IMR-90 (cell line): ENCODE data around the gene ZBTB14. TPM values are rescaled to one million over a fixed set of nuclear protein-coding genes. Genes with fewer than 3 reads are reported as not detected.

Experiments
- ATAC-seq: fragments of 200-7000 bp; cut with Tn5 transposase; 2 replicates; pipeline ENCODE4 v1.9.1; 2020; ENCODE audit warnings: low read depth, mild to moderate bottlenecking, moderate library complexity
- BruUV-seq: library from RNA; stranded (reverse); fragments of 400-500 nt; replicated peaks from 2 replicates; lab custom pipeline; 2021; lab: Mats Ljungman, UMichigan
- CTCF ChIA-PET: fragments of 300-600 bp; formaldehyde crosslinking; extraction: SDS; loops from one replicate; lab custom pipeline; 2021; ENCODE audit warnings: antibody characterized with exemption; lab: Yijun Ruan, JAX
- POLR2A ChIA-PET: fragments of 300-600 bp; sonication (Branson Sonifier 250); formaldehyde crosslinking; loops from one replicate; lab custom pipeline; 2022; ENCODE audit warnings: antibody characterized with exemption; ENCODE audit not compliant: unreplicated experiment; lab: Charles Lee
- DNase-seq: peaks from one replicate; pipeline ENCODE4 v3.0.0; 2013
- H2AFZ ChIP-seq: replicated peaks from 2 replicates; pipeline ENCODE3; 2013; ENCODE audit warnings: low read length, mild to moderate bottlenecking; ENCODE audit not compliant: poor library complexity
- H2AK5ac ChIP-seq: 2 replicates; pipeline ENCODE4 v1.6.1; 2013; ENCODE audit warnings: low read depth, low read length, inconsistent platforms
- H2AK9ac ChIP-seq: replicated peaks from 2 replicates; pipeline ENCODE3; 2013; ENCODE audit warnings: mild to moderate bottlenecking, low read depth, low read length, moderate library complexity; ENCODE audit not compliant: poor library complexity
- H2BK120ac ChIP-seq: 2 replicates; pipeline ENCODE4 v1.6.1; 2013; ENCODE audit warnings: low read depth, low read length, inconsistent platforms
- H2BK15ac ChIP-seq: 3 replicates; pipeline ENCODE4 v1.6.1; 2013; ENCODE audit warnings: low read depth, low read length, inconsistent platforms
- H2BK20ac ChIP-seq: 2 replicates; pipeline ENCODE4 v1.6.1; 2013; ENCODE audit warnings: low read depth, mild to moderate bottlenecking, inconsistent platforms, low read length, moderate library complexity
- H2BK5ac ChIP-seq: 2 replicates; pipeline ENCODE4 v1.6.1; 2013; ENCODE audit warnings: mild to moderate bottlenecking, low read depth, low read length, inconsistent platforms; ENCODE audit not compliant: poor library complexity, severe bottlenecking
- H3K14ac ChIP-seq: replicated peaks from 2 replicates; pipeline ENCODE4 v1.6.1; 2013; ENCODE audit warnings: low read depth, low read length, inconsistent platforms
- H3K18ac ChIP-seq: 2 replicates; pipeline ENCODE4 v1.6.1; 2013; ENCODE audit warnings: low read depth, low read length, control low read depth
- H3K23ac ChIP-seq: 2 replicates; pipeline ENCODE4 v1.6.1; 2013; ENCODE audit warnings: low read depth, low read length, inconsistent platforms
- H3K27ac ChIP-seq: 2 replicates; pipeline ENCODE4 v1.5.1; 2013; ENCODE audit warnings: mild to moderate bottlenecking, control low read depth, low read length; ENCODE audit not compliant: insufficient read depth
- H3K27me3 ChIP-seq: 2 replicates; pipeline ENCODE4 v1.6.1; 2013; ENCODE audit warnings: low read length; ENCODE audit not compliant: control insufficient read depth, insufficient read depth
- H3K36me3 ChIP-seq: 2 replicates; pipeline ENCODE4 v1.6.1; 2013; ENCODE audit warnings: low read length, mixed read lengths; ENCODE audit not compliant: control insufficient read depth, insufficient read depth
- H3K4ac ChIP-seq: 2 replicates; pipeline ENCODE4 v1.6.1; 2013; ENCODE audit warnings: low read depth, low read length, inconsistent platforms
- H3K4me1 ChIP-seq: 2 replicates; pipeline ENCODE4 v1.6.1; 2013; ENCODE audit warnings: low read length, mixed read lengths; ENCODE audit not compliant: control insufficient read depth, insufficient read depth
- H3K4me2 ChIP-seq: 2 replicates; pipeline ENCODE4 v1.6.1; 2013; ENCODE audit warnings: low read depth, mild to moderate bottlenecking, control low read depth, low read length, moderate library complexity
- H3K4me3 ChIP-seq: 2 replicates; pipeline ENCODE4 v1.5.1; 2013; ENCODE audit warnings: low read depth, mild to moderate bottlenecking, control low read depth, low read length, moderate library complexity; ENCODE audit not compliant: insufficient read depth
- H3K56ac ChIP-seq: 2 replicates; pipeline ENCODE4 v1.6.1; 2013; ENCODE audit warnings: low read length, inconsistent platforms; ENCODE audit not compliant: insufficient read depth; ENCODE audit errors: extremely low read depth
- H3K79me1 ChIP-seq, 2 experiments: 2 replicates each; pipeline ENCODE4 v1.6.1; 2013; ENCODE audit warnings: low read length in 2 of 2, inconsistent platforms in 1 of 2, low read depth in 1 of 2
- H3K9ac ChIP-seq: 2 replicates; pipeline ENCODE4 v1.6.1; 2013; ENCODE audit warnings: low read depth, low read length, control low read depth
- H3K9me1 ChIP-seq: 2 replicates; pipeline ENCODE4 v1.6.1; 2013; ENCODE audit warnings: low read length, inconsistent platforms; ENCODE audit not compliant: insufficient read depth
- H3K9me3 ChIP-seq: 2 replicates; pipeline ENCODE4 v1.6.1; 2013; ENCODE audit warnings: low read length; ENCODE audit not compliant: control insufficient read depth, insufficient read depth
- H4K20me1 ChIP-seq: 2 replicates; pipeline ENCODE4 v1.6.1; 2013; ENCODE audit warnings: low read length, inconsistent platforms; ENCODE audit not compliant: insufficient read depth
- H4K5ac ChIP-seq: 2 replicates; pipeline ENCODE4 v1.6.1; 2013; ENCODE audit warnings: mild to moderate bottlenecking, low read depth, low read length, control low read depth
- H4K8ac ChIP-seq, 2 experiments: 2 replicates each; pipeline ENCODE4 v1.6.1; 2013; ENCODE audit warnings: low read depth in 2 of 2, low read length in 2 of 2, control low read depth in 1 of 2, inconsistent platforms in 1 of 2
- H4K91ac ChIP-seq: 2 replicates; pipeline ENCODE4 v1.6.1; 2013; ENCODE audit warnings: low read depth, low read length, inconsistent platforms; ENCODE audit not compliant: insufficient read depth
- BHLHE40 ChIP-seq: fragments of 150-350 bp; IDR thresholded peaks from 2 replicates; pipeline ENCODE4 v1.6.1; 2016; ENCODE audit warnings: mild to moderate bottlenecking, low read depth, low read length
- CHD1 ChIP-seq: IDR thresholded peaks from 2 replicates; pipeline ENCODE4 v1.6.1; 2012; ENCODE audit warnings: low read depth, low read length, improper control_type of control experiment
- CTCF ChIP-seq: conservative IDR thresholded peaks from 2 replicates; pipeline ENCODE4 v1.5.1; 2012; ENCODE audit warnings: mild to moderate bottlenecking, low read depth, low read length, improper control_type of control experiment
- ELK1 ChIP-seq: fragments of 150-350 bp; IDR thresholded peaks from 2 replicates; pipeline ENCODE4 v1.6.1; 2016; ENCODE audit warnings: low read depth, mild to moderate bottlenecking, low read length, moderate library complexity, borderline replicate concordance
- FOS ChIP-seq: fragments of 150-350 bp; IDR thresholded peaks from 2 replicates; pipeline ENCODE4 v1.6.1; 2016; ENCODE audit warnings: low read depth, low read length
- MAFK ChIP-seq: IDR thresholded peaks from 2 replicates; pipeline ENCODE4 v1.6.1; 2012; ENCODE audit warnings: low read depth, low read length, improper control_type of control experiment
- MAZ ChIP-seq: IDR thresholded peaks from 2 replicates; pipeline ENCODE4 v1.6.1; 2012; ENCODE audit warnings: low read depth, mild to moderate bottlenecking, low read length, improper control_type of control experiment, moderate library complexity, borderline replicate concordance
- MXI1 ChIP-seq: IDR thresholded peaks from 2 replicates; pipeline ENCODE4 v1.6.1; 2012; ENCODE audit warnings: low read depth, mild to moderate bottlenecking, low read length, moderate library complexity, borderline replicate concordance
- NFE2L2 ChIP-seq: fragments of 150-350 bp; IDR thresholded peaks from 2 replicates; pipeline ENCODE4 v1.6.1; 2016; ENCODE audit warnings: low read depth, mild to moderate bottlenecking, low read length
- POLR2A ChIP-seq: IDR thresholded peaks from 2 replicates; pipeline ENCODE4 v1.6.1; 2012; ENCODE audit warnings: mild to moderate bottlenecking, low read depth, low read length
- RAD21 ChIP-seq: IDR thresholded peaks from 2 replicates; pipeline ENCODE4 v1.6.1; 2012; ENCODE audit warnings: low read length, improper control_type of control experiment
- RCOR1 ChIP-seq: IDR thresholded peaks from 2 replicates; pipeline ENCODE4 v1.6.1; 2012; ENCODE audit warnings: mild to moderate bottlenecking, low read length, improper control_type of control experiment; ENCODE audit not compliant: insufficient replicate concordance
- RFX5 ChIP-seq: IDR thresholded peaks from 2 replicates; pipeline ENCODE4 v1.8.0; 2012; ENCODE audit warnings: low read depth, mild to moderate bottlenecking, low read length, moderate library complexity
- SMC3 ChIP-seq: fragments of 150-350 bp; IDR thresholded peaks from 2 replicates; pipeline ENCODE4 v1.6.1; 2016; ENCODE audit warnings: low read depth, mild to moderate bottlenecking, antibody characterized with exemption, low read length, moderate library complexity
- USF2 ChIP-seq: fragments of 150-350 bp; IDR thresholded peaks from 2 replicates; pipeline ENCODE4 v1.6.1; 2017; ENCODE audit warnings: mild to moderate bottlenecking, antibody characterized with exemption, low read length, low read depth
- dilution Hi-C: fragments of 300-500 bp; cut with HindIII; formaldehyde crosslinking; loops from one replicate; pipeline ENCODE4 v1.14.3; 2018; ENCODE audit warnings: low sequenced_read_pairs; ENCODE audit not compliant: unreplicated experiment
- in situ Hi-C: fragments of 300-500 bp; cut with MboI; formaldehyde crosslinking; loops from 3 replicates; pipeline ENCODE4 v1.14.3; 2019; ENCODE audit warnings: low sequenced_read_pairs, inconsistent platforms, mixed read lengths
- intact Hi-C: fragments of 100-400 bp; cut with micrococcal nuclease; formaldehyde crosslinking; loops from 2 replicates; pipeline ENCODE4 v1.10.0; 2022
- polyA plus RNA-seq, 3 experiments: library from polyadenylated mRNA; depleted of rRNA; stranded (reverse); fragments of >200 nt; gene quantifications; 2 replicates each; pipeline ENCODE4 v1.2.3, GENCODE V29; 2012; ENCODE audit warnings: low replicate concordance in 1 of 3
- total RNA-seq: library from RNA; depleted of rRNA; stranded (reverse); fragments of >200 nt; gene quantifications from 2 replicates; pipeline ENCODE4 v1.2.3, GENCODE V29; 2012

Gene ZBTB14
- total and polyA plus RNA-seq, 2 of the 4 experiments (the other 2 are of a cell fraction), result 5.8 to 9.1 TPM

- Histone ChIP-seq H4K20me1 (no peaks in the 10 kb centered on the region), H2BK15ac (no peak overlapping the region), H3K9me3 (no peaks in the 10 kb centered on the region), H2AK5ac (no peak overlapping the region), H3K4ac (no peak overlapping the region), H3K4me3 (no peak overlapping the region), H2BK5ac (no peak overlapping the region), H2AK9ac (no peak overlapping the region), H3K27me3 (no peaks in the 10 kb centered on the region), H3K36me3 (no peaks in the 10 kb centered on the region), H3K23ac (no peak overlapping the region), H2BK120ac (no peak overlapping the region), H3K9ac (no peak overlapping the region), H4K8ac (no peak overlapping the region), H3K27ac (no peak overlapping the region), H4K5ac (no peak overlapping the region), H2AFZ (no peak overlapping the region), H2BK20ac (no peak overlapping the region), H3K79me1 (no peaks in the 10 kb centered on the region), H3K14ac (no peak overlapping the region), H3K56ac (no peak overlapping the region), H3K4me1 (no peaks in the 10 kb centered on the region), H3K18ac (no peak overlapping the region), H3K9me1 (no peaks in the 10 kb centered on the region), H3K4me2 (no peak overlapping the region), H4K91ac (no peak overlapping the region)
- no peak for ATAC-seq
- intact Hi-C loops, result no loop called here
- ChIA-PET POLR2A (no interaction called here), CTCF (no interaction called here)
- no TSS peak for BruUV-seq
- in situ Hi-C loops, result no loop called here
- dilution Hi-C loops, result no loop called here
- TF ChIP-seq RCOR1, result no peak
- no peak for TF ChIP-seq USF2
- no peak for TF ChIP-seq SMC3
- TF ChIP-seq MAZ, result no peak
- TF ChIP-seq FOS, result no peak
- no peak for TF ChIP-seq POLR2A
- TF ChIP-seq CTCF, result no peak
- TF ChIP-seq CHD1, result no peak
- TF ChIP-seq RAD21, result no peak
- TF ChIP-seq RFX5, result no peak
- no peak for TF ChIP-seq NFE2L2
- no peak for TF ChIP-seq ELK1
- no peak for TF ChIP-seq BHLHE40
- TF ChIP-seq MXI1, result no peak
- TF ChIP-seq MAFK, result no peak
- no peak for DNase-seq
Measured at GRCh38 chr18:5317186-5317585, 21.7 kb upstream of the ZBTB14 start.
